ENCODE results near the gene ZSCAN10. TPM values are rescaled to one million over a fixed set of nuclear protein-coding genes. Genes with fewer than 3 reads are reported as not detected.
A peak's percentile ranks its signal among the peaks of the same experiment; 100 is the strongest.

The ZSCAN10 gene
- total and polyA plus RNA-seq, 2 donors (not counting 1 experiment from before 2014, with no cell fraction given) = 0.02 TPM; not detected in 1

DNA sequence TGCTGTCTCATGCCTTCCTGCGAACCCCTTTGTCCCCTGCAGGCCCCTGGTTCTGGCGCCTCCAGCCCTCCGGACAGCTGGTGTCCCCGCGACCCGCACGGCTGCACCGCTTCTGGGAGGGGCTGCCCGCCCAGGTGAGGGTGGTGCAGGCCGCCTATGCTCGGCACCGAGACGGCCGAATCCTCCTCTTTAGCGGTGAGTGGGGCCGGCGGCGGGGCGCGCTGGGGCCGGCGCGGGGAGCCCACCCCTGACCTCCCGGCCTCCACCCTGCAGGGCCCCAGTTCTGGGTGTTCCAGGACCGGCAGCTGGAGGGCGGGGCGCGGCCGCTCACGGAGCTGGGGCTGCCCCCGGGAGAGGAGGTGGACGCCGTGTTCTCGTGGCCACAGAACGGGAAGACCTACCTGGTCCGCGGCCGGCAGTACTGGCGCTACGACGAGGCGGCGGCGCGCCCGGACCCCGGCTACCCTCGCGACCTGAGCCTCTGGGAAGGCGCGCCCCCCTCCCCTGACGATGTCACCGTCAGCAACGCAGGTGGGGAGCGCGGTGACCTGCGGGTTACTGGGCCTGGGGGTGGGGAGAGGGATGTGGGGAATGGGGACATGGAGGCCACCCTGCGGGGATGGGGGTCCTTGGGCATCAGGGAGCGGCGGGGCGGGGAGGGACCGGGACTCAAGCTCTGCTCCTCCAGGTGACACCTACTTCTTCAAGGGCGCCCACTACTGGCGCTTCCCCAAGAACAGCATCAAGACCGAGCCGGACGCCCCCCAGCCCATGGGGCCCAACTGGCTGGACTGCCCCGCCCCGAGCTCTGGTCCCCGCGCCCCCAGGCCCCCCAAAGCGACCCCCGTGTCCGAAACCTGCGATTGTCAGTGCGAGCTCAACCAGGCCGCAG lies 40.7 kb downstream of the ZSCAN10 start:
- H3K9me3 ChIP-seq (ENCODE audit: control insufficient read depth, insufficient read depth, low read depth, low read length) = no peaks in the 10 kb centered on the region
- peak overlapping the region; percentile 54 to 87 (median 79) for H3K4me3 ChIP-seq (replicated peaks in 1 of 4; ENCODE audit: control extremely low read depth in 1 of 4, insufficient read depth in 1 of 4, low read depth in 3 of 4, low read length in 4 of 4)
- H3K79me2 ChIP-seq (ENCODE audit: control insufficient read depth, insufficient read depth, low read length) = no peaks in the 10 kb centered on the region
- H2AFZ ChIP-seq (ENCODE audit: low read length) = peak overlapping the region; percentile 75
- H3K36me3 ChIP-seq (ENCODE audit: control insufficient read depth, insufficient read depth, low read length) = no peaks in the 10 kb centered on the region
- TF ChIP-seq EZH2 (IDR thresholded peaks at IDR 0.05; ENCODE audit: low read length, missing control alignments) = no peak
- TF ChIP-seq CTCF (conservative IDR thresholded peaks at IDR 0.05 in 1 of 2, IDR thresholded peaks at IDR 0.05 in 1 of 2; ENCODE audit: low read depth in 1 of 2, low read length in 2 of 2) = peak in 1 of 2 donors; percentile 17
- H3K27ac ChIP-seq (ENCODE audit: insufficient read depth, low read length) = peak overlapping the region; percentile 43
- no peaks in the 10 kb centered on the region for H3K27me3 ChIP-seq (ENCODE audit: control insufficient read depth, insufficient read depth, low read length)
- H3K4me2 ChIP-seq (ENCODE audit: extremely low read depth, insufficient read depth, low read length) = peak overlapping the region; percentile 96
- peak overlapping the region; percentile 69 for H3K9ac ChIP-seq (ENCODE audit: insufficient read depth, low read length)
- H4K20me1 ChIP-seq (ENCODE audit: control insufficient read depth, extremely low read depth, insufficient read depth, low read length) = no peaks in the 10 kb centered on the region
- peak in 1 of 2 donors; percentile 9 for DNase-seq (ENCODE audit: low read depth in 2 of 2)
- no peaks in the 10 kb centered on the region for H3K4me1 ChIP-seq (ENCODE audit: control insufficient read depth, extremely low read depth, insufficient read depth, low read length)

DNA sequence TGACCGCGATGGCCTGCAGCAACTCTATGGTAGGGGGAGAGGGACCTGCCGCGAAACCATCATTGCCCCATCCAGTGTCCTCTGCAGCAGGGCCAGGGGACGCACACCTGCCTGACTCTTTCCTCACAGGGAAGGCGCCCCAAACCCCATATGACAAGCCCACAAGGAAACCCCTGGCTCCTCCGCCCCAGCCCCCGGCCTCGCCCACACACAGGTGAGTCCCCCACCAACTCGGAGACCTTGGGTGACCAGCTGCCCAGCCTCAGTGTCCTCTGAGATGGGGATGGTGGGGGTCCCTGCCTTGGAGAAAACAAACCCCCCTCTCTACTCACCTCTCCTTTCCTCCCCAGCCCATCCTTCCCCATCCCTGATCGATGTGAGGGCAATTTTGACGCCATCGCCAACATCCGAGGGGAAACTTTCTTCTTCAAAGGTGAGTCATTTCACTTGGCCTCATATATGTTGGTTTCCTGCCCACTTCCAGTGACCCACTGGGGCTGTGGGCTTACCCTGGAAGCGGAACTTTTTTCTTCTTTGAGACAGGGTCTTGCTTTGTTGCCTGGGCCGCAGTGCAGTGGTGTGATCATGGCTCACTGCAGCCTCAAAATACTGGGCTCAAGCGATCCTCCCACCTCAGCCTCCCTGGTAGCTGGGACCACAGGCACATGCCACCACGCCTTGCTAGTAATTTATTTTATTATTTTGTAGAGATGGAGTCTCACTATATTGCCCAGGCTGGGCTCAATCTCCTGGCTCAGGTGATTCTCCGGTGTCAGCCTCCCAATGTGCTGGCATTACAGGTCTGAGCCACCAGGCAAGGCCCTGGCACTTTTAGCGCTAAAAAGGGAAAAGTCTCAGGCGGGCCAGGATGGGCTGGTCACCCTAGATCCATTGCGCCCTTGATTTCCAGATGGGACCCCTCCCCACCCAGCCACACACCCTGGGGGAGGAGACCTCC lies 41.6 kb downstream of the ZSCAN10 start:
- H2AFZ ChIP-seq (ENCODE audit: low read length) = no peak overlapping the region
- peak overlapping the region; percentile 96 for H3K4me2 ChIP-seq (ENCODE audit: extremely low read depth, insufficient read depth, low read length)
- no peaks in the 10 kb centered on the region for H4K20me1 ChIP-seq (ENCODE audit: control insufficient read depth, extremely low read depth, insufficient read depth, low read length)
- no peaks in the 10 kb centered on the region for H3K27me3 ChIP-seq (ENCODE audit: control insufficient read depth, insufficient read depth, low read length)
- H3K36me3 ChIP-seq (ENCODE audit: control insufficient read depth, insufficient read depth, low read length) = no peaks in the 10 kb centered on the region
- DNase-seq (ENCODE audit: low read depth in 2 of 2) = no peak
- H3K9ac ChIP-seq (ENCODE audit: insufficient read depth, low read length) = no peak overlapping the region
- H3K4me1 ChIP-seq (ENCODE audit: control insufficient read depth, extremely low read depth, insufficient read depth, low read length) = no peaks in the 10 kb centered on the region
- TF ChIP-seq CTCF (conservative IDR thresholded peaks at IDR 0.05 in 1 of 2, IDR thresholded peaks at IDR 0.05 in 1 of 2; ENCODE audit: low read depth in 1 of 2, low read length in 2 of 2) (no peak), EZH2 (IDR thresholded peaks at IDR 0.05; ENCODE audit: low read length, missing control alignments) (no peak)
- no peak overlapping the region for H3K4me3 ChIP-seq (replicated peaks in 1 of 4; ENCODE audit: control extremely low read depth in 1 of 4, insufficient read depth in 1 of 4, low read depth in 3 of 4, low read length in 4 of 4)
- no peaks in the 10 kb centered on the region for H3K79me2 ChIP-seq (ENCODE audit: control insufficient read depth, insufficient read depth, low read length)
- H3K9me3 ChIP-seq (ENCODE audit: control insufficient read depth, insufficient read depth, low read depth, low read length) = no peaks in the 10 kb centered on the region
- no peak overlapping the region for H3K27ac ChIP-seq (ENCODE audit: insufficient read depth, low read length)
